SU-DHL-6 (cell line): Measurements from ENCODE around the gene DUSP14.

Source experiments
- H2AFZ ChIP-seq: fragments of 200-600 bp; sonication (generic); 2 replicates; pipeline ENCODE4 v1.6.1; 2014; ENCODE audit warnings: low read depth, mild to moderate bottlenecking, moderate library complexity, mixed read lengths, antibody characterized with exemption, low read length; ENCODE audit not compliant: severe bottlenecking
- H3F3A ChIP-seq: fragments of 200-600 bp; shearing (Covaris generic); 2 replicates; pipeline ENCODE4 v1.6.0; 2016; ENCODE audit warnings: antibody characterized with exemption, mild to moderate bottlenecking; ENCODE audit not compliant: insufficient read depth
- H3K27ac ChIP-seq: fragments of 200-600 bp; sonication (generic); 2 replicates; pipeline ENCODE4 v1.5.1; 2016; ENCODE audit warnings: low read depth, mild to moderate bottlenecking, low read length, moderate library complexity, mixed read lengths
- H3K27me3 ChIP-seq: fragments of 200-600 bp; sonication (generic), shearing (Covaris generic); 2 replicates; pipeline ENCODE4 v1.6.0; 2014; ENCODE audit warnings: mild to moderate bottlenecking, low read length
- H3K36me3 ChIP-seq: fragments of 200-600 bp; sonication (generic); 2 replicates; pipeline ENCODE4 v1.6.1; 2014; ENCODE audit warnings: mild to moderate bottlenecking, low read length, mixed read lengths
- H3K4me2 ChIP-seq: fragments of 300-600, 200-600 bp; shearing (Covaris generic), sonication (generic); 2 replicates; pipeline ENCODE4 v1.6.0; 2014; ENCODE audit warnings: low read length, low read depth, mild to moderate bottlenecking; ENCODE audit not compliant: poor library complexity, severe bottlenecking
- H3K4me3 ChIP-seq: fragments of 200-600 bp; sonication (generic); 2 replicates; pipeline ENCODE4 v1.5.1; 2014; ENCODE audit warnings: antibody characterized with exemption, low read length, mild to moderate bottlenecking, mixed read lengths; ENCODE audit not compliant: insufficient read depth, poor library complexity, severe bottlenecking
- H3K79me2 ChIP-seq: fragments of 200-600 bp; sonication (generic); 2 replicates; pipeline ENCODE4 v1.6.1; 2014; ENCODE audit warnings: mild to moderate bottlenecking, low read length, moderate library complexity; ENCODE audit not compliant: insufficient read depth
- H3K9ac ChIP-seq: fragments of 200-600 bp; sonication (generic); 2 replicates; pipeline ENCODE4 v1.7.0; 2014; ENCODE audit warnings: mild to moderate bottlenecking, low read length
- H3K9me2 ChIP-seq: fragments of 200-600 bp; sonication (generic); replicated peaks from 2 replicates; pipeline ENCODE4 v1.6.1; 2014; ENCODE audit warnings: low read length; ENCODE audit not compliant: insufficient read depth
- H3K9me3 ChIP-seq: fragments of 200-600 bp; sonication (generic); 2 replicates; pipeline ENCODE4 v1.6.1; 2014; ENCODE audit warnings: low read length, mixed read lengths; ENCODE audit not compliant: insufficient read depth
- H4K20me1 ChIP-seq: fragments of 200-600 bp; sonication (generic); 2 replicates; pipeline ENCODE4 v1.6.1; 2014; ENCODE audit warnings: low read depth, mild to moderate bottlenecking, antibody characterized with exemption, low read length, moderate library complexity, mixed read lengths
- CTCF ChIP-seq: fragments of 200-600 bp; sonication (generic); IDR thresholded peaks from one replicate; pipeline ENCODE4 v1.5.1; 2017; ENCODE audit warnings: antibody characterized with exemption, mild to moderate bottlenecking, low read length, moderate library complexity; ENCODE audit not compliant: insufficient read depth, poor library complexity, severe bottlenecking
- EZH2phosphoT487 ChIP-seq: fragments of 200-600 bp; sonication (generic), shearing (Covaris generic); conservative IDR thresholded peaks from 2 replicates; pipeline ENCODE4 v1.6.1; 2018; ENCODE audit warnings: mild to moderate bottlenecking, antibody characterized with exemption, low read length, moderate library complexity, mixed read lengths

Gene DUSP14

GRCh38 chr17:37523715-37524219, 34.1 kb downstream of the DUSP14 start:
- H4K20me1 ChIP-seq = no peaks in the 10 kb centered on the region
- peaks cover 4% of the 10 kb centered on the region; the same call in 1 of the 2 replicates for H3K36me3 ChIP-seq
- no peaks in the 10 kb centered on the region for H3F3A ChIP-seq
- no peak overlapping the region for H3K27ac ChIP-seq
- no peak overlapping the region for H3K4me2 ChIP-seq
- H2AFZ ChIP-seq = no peak overlapping the region
- no peaks in the 10 kb centered on the region for H3K9me3 ChIP-seq
- H3K9me2 ChIP-seq = no peaks in the 10 kb centered on the region
- H3K27me3 ChIP-seq = no peaks in the 10 kb centered on the region
- H3K79me2 ChIP-seq = no peaks in the 10 kb centered on the region
- H3K4me3 ChIP-seq = no peak overlapping the region
- no peak for TF ChIP-seq CTCF
- TF ChIP-seq EZH2phosphoT487 = no peak
- H3K9ac ChIP-seq = no peak overlapping the region

- H4K20me1 ChIP-seq = no peaks in the 10 kb centered on the region
- H2AFZ ChIP-seq = no peak overlapping the region
- TF ChIP-seq EZH2phosphoT487 (no peak), CTCF (peak; percentile 60)
- no peaks in the 10 kb centered on the region for H3K9me3 ChIP-seq
- no peaks in the 10 kb centered on the region for H3F3A ChIP-seq
- H3K9ac ChIP-seq = no peak overlapping the region
- H3K79me2 ChIP-seq = no peaks in the 10 kb centered on the region
- peaks cover 4% of the 10 kb centered on the region; the same call in 1 of the 2 replicates for H3K36me3 ChIP-seq
- H3K27me3 ChIP-seq = no peaks in the 10 kb centered on the region
- no peak overlapping the region for H3K27ac ChIP-seq
- H3K4me3 ChIP-seq = no peak overlapping the region
- H3K4me2 ChIP-seq = no peak overlapping the region
- no peaks in the 10 kb centered on the region for H3K9me2 ChIP-seq
Measured at GRCh38 chr17:37527249-37527851, 37.7 kb downstream of the DUSP14 start.

GRCh38 chr17:37530420-37530819, 40.7 kb downstream of the DUSP14 start:
- H3K27ac ChIP-seq = no peak overlapping the region
- H3K27me3 ChIP-seq = no peaks in the 10 kb centered on the region
- H3K4me3 ChIP-seq = no peak overlapping the region
- no peaks in the 10 kb centered on the region for H3K79me2 ChIP-seq
- peaks cover 13% of the 10 kb centered on the region; the same call in 1 of the 2 replicates for H3K36me3 ChIP-seq
- H4K20me1 ChIP-seq = no peaks in the 10 kb centered on the region
- no peak overlapping the region for H3K9ac ChIP-seq
- H2AFZ ChIP-seq = no peak overlapping the region
- H3K9me3 ChIP-seq = no peaks in the 10 kb centered on the region
- TF ChIP-seq EZH2phosphoT487 (no peak), CTCF (no peak)
- H3K9me2 ChIP-seq = no peaks in the 10 kb centered on the region
- no peaks in the 10 kb centered on the region for H3F3A ChIP-seq
- H3K4me2 ChIP-seq = no peak overlapping the region
